Measurements from ENCODE around the gene GFPT2.

DNA sequence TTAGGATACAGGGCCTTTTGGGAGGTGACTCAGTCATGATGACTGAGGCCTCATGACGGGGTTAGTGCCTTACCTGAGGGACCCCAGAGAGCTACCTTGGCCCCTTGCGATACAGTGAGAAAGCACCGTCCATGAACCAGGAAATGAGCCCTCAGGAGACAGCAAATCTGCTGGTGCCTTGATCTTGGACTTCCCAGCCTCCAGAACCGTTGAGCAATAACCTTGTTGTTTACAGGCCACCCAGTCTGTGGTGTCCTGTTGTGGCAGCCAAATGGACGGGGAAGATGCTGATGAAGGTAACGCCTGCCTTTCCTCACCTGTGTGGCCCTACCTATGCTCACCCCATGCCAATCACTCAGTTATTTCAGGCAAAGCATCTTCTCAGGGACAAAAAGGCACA is 5.6 kb upstream of the GFPT2 start:
- TF ChIP-seq POLR2A (IDR thresholded peaks at IDR 0.05; ENCODE audit: low read length) (no peak), GATA1 (IDR thresholded peaks at IDR 0.05; ENCODE audit: low read depth, low read length) (no peak)
